ENCODE data around the gene COPS6. TPM values are rescaled to one million over a fixed set of nuclear protein-coding genes. Genes with fewer than 3 reads are reported as not detected.

The COPS6 gene
- total and polyA plus RNA-seq, 2 donors (not counting 1 experiment from before 2014, with no cell fraction given), result 76.5 to 79.6 TPM

- Mint-ChIP-seq H3K27ac (no peak overlapping the region), H3K27me3 (no peaks in the 10 kb centered on the region), H3K4me1 (peaks cover 23% of the 10 kb centered on the region), H3K9me3 (ENCODE audit: insufficient read depth) (no peaks in the 10 kb centered on the region), H3K4me3 (no peak overlapping the region)
- ATAC-seq (ENCODE audit: low read depth) (peak; percentile 19), DNase-seq (peak; percentile 85)
- no peaks in the 10 kb centered on the region for H4K20me1 ChIP-seq (ENCODE audit: control insufficient read depth, insufficient read depth, low read length, poor library complexity, severe bottlenecking)
- H3K4me2 ChIP-seq (replicated peaks; ENCODE audit: low read depth, low read length, poor library complexity, severe bottlenecking), result peak overlapping the region; percentile 56
- peaks cover 15 to 27% of the 10 kb centered on the region in 2 donors for H3K4me1 ChIP-seq (ENCODE audit: control insufficient read depth in 2 of 2, insufficient read depth in 2 of 2, low read length in 2 of 2)
- 16% methylated on average over 24 of the region's 24 CpGs for WGBS (ENCODE audit: insufficient coverage)
- H3K27me3 ChIP-seq (replicated peaks in 1 of 4; ENCODE audit: control extremely low read depth in 1 of 4, control insufficient read depth in 3 of 4, insufficient read depth in 4 of 4, low read length in 3 of 4), result no peaks in the 10 kb centered on the region
- peak overlapping the region; percentile 57 for H2AFZ ChIP-seq (ENCODE audit: insufficient read depth, low read depth, low read length, poor library complexity, severe bottlenecking)
- no peak overlapping the region for H3K9ac ChIP-seq (ENCODE audit: low read length)
- POLR2A ChIA-PET, result interaction anchor here (0.9 kb wide), 2 partner anchors 29 to 47 kb away, joined by 3 to 6 read pairs; partner anchors contain the start of genes GPC2 and STAG3
- no peaks in the 10 kb centered on the region for H3K9me3 ChIP-seq (ENCODE audit: control extremely low read depth in 1 of 3, control insufficient read depth in 2 of 3, insufficient read depth in 1 of 3, low read length in 2 of 3)
- intact Hi-C loops (cut with micrococcal nuclease), result loop anchor here (2.0 kb wide), 2 partner anchors 140 to 218 kb away; no protein-coding TSS in a partner anchor
- H3K79me2 ChIP-seq (ENCODE audit: control insufficient read depth, insufficient read depth, low read length), result peaks cover 5% of the 10 kb centered on the region
- peak; percentile 98 for TF ChIP-seq CTCF (IDR thresholded peaks at IDR 0.05)
- TF ChIP-seq EZH2 (IDR thresholded peaks at IDR 0.05; ENCODE audit: borderline replicate concordance, insufficient read depth, low read depth, low read length, poor library complexity, severe bottlenecking), result no peak
- CTCF ChIA-PET, result interaction anchor here (0.6 to 6.6 kb wide), 33 partner anchors 8 to 604 kb away, joined by 3 to 52 read pairs (median 4); partner anchors contain the start of genes AP4M1, GPC2, LAMTOR4 and MCM7
- no peak overlapping the region for H3K4me3 ChIP-seq (ENCODE audit: control extremely low read depth in 1 of 5, extremely low read depth in 1 of 5, insufficient read depth in 1 of 5, low read depth in 2 of 5, low read length in 4 of 5)
- no peak overlapping the region for H3K27ac ChIP-seq (ENCODE audit: low read length in 2 of 2)
- no peaks in the 10 kb centered on the region for H3K36me3 ChIP-seq (replicated peaks in 1 of 2; ENCODE audit: control extremely low read depth in 1 of 2, control insufficient read depth in 1 of 2, extremely low read depth in 1 of 2, insufficient read depth in 2 of 2, low read length in 1 of 2)
Observed at GRCh38 chr7:100130608-100131453, 42.1 kb downstream of the COPS6 start.
